SH-SY5Y (cell line): ENCODE results near the gene PRR19.

Experiments used
- GATA2 ChIP-seq: IDR thresholded peaks from 2 replicates; pipeline ENCODE4 v1.6.1; 2011; ENCODE audit warnings: mild to moderate bottlenecking, low read depth, low read length
- GATA3 ChIP-seq: IDR thresholded peaks from 2 replicates; pipeline ENCODE4 v1.6.1; 2011; ENCODE audit warnings: low read depth, mild to moderate bottlenecking, low read length, moderate library complexity

The PRR19 gene

GRCh38 chr19:42269478-42270345 is 32.2 kb upstream of the PRR19 start:
- TF ChIP-seq GATA2 = no peak
- no peak for TF ChIP-seq GATA3

- TF ChIP-seq GATA2 (no peak), GATA3 (no peak)
These were observed 31.4 kb upstream of the PRR19 start for GRCh38 chr19:42270346-42271044.

- TF ChIP-seq GATA3 = no peak
- no peak for TF ChIP-seq GATA2
These were observed 30.9 kb upstream of the PRR19 start for GRCh38 chr19:42271045-42271419.

- TF ChIP-seq GATA3 (no peak), GATA2 (no peak)
These were observed 29.9 kb upstream of the PRR19 start for GRCh38 chr19:42271861-42272534.

GRCh38 chr19:42272535-42272897 is 29.4 kb upstream of the PRR19 start:
- TF ChIP-seq GATA3 (no peak), GATA2 (no peak)

- no peak for TF ChIP-seq GATA3
- TF ChIP-seq GATA2 = no peak
These were observed 28.9 kb upstream of the PRR19 start for GRCh38 chr19:42272989-42273406.

- TF ChIP-seq GATA3 (no peak), GATA2 (no peak)
These were observed 28.4 kb upstream of the PRR19 start for GRCh38 chr19:42273407-42274064.

- TF ChIP-seq GATA2 (no peak), GATA3 (no peak)
These were observed 27.8 kb upstream of the PRR19 start for GRCh38 chr19:42274065-42274682.

- TF ChIP-seq GATA3 (no peak), GATA2 (no peak)
These were observed 26.8 kb upstream of the PRR19 start for GRCh38 chr19:42275103-42275502.

GRCh38 chr19:42275517-42275916 is 26.4 kb upstream of the PRR19 start:
- no peak for TF ChIP-seq GATA3
- TF ChIP-seq GATA2 = no peak

GRCh38 chr19:42276284-42276683 is 25.6 kb upstream of the PRR19 start:
- TF ChIP-seq GATA3 (no peak), GATA2 (no peak)

GRCh38 chr19:42276821-42277220 is 25.1 kb upstream of the PRR19 start:
- TF ChIP-seq GATA2 (no peak), GATA3 (no peak)

- no peak for TF ChIP-seq GATA3
- no peak for TF ChIP-seq GATA2
These were observed 24.0 kb upstream of the PRR19 start for GRCh38 chr19:42277821-42278451.

- TF ChIP-seq GATA2 (no peak), GATA3 (no peak)
These were observed 23.3 kb upstream of the PRR19 start for GRCh38 chr19:42278452-42279154.
